Measurements from ENCODE around the gene RAX2.
"Not testable (repeated sequence)": the region's sequence is repeated elsewhere in the genome, so short reads cannot be mapped to it uniquely, and the experiment has no call there.

The RAX2 gene

GRCh38 chr19:3768015-3768747 is 3.8 kb downstream of the RAX2 start:
- Mint-ChIP-seq H3K36me3 (ENCODE audit: insufficient read depth) (peaks cover 63% of the 10 kb centered on the region), H3K4me3 (no peak overlapping the region), H3K9me3 (no peaks in the 10 kb centered on the region), H3K4me1 (ENCODE audit: low read depth in 2 of 2) (peaks cover 8 to 17% of the 10 kb centered on the region in 2 donors), H3K27ac (peak overlapping the region in 1 of 2 donors; percentile 81), H3K27me3 (no peaks in the 10 kb centered on the region)
- DNase-seq: no peak
- peak; percentile 18 for ATAC-seq (replicated peaks)

- Mint-ChIP-seq H3K36me3 (ENCODE audit: insufficient read depth) (peaks cover 71% of the 10 kb centered on the region), H3K27ac (peak overlapping the region in 1 of 2 donors; percentile 93), H3K4me3 (no peak overlapping the region), H3K27me3 (no peaks in the 10 kb centered on the region), H3K4me1 (ENCODE audit: low read depth in 2 of 2) (peaks cover 14 to 24% of the 10 kb centered on the region in 2 donors), H3K9me3 (peaks cover 0 to 3% of the 10 kb centered on the region in 2 donors)
- ATAC-seq (replicated peaks): no peak
- no peak for DNase-seq
These were observed 5.0 kb downstream of the RAX2 start for GRCh38 chr19:3767050-3767449.

- DNase-seq: no peak
- Mint-ChIP-seq H3K9me3 (peaks cover 0 to 3% of the 10 kb centered on the region in 2 donors), H3K36me3 (ENCODE audit: insufficient read depth) (peaks cover 76% of the 10 kb centered on the region), H3K4me3 (peak overlapping the region; percentile 52 to 54), H3K27me3 (no peaks in the 10 kb centered on the region), H3K27ac (peak overlapping the region; percentile 93 to 94), H3K4me1 (ENCODE audit: low read depth in 2 of 2) (peaks cover 19 to 28% of the 10 kb centered on the region in 2 donors)
- no peak for ATAC-seq (replicated peaks)
These were observed 5.5 kb downstream of the RAX2 start for GRCh38 chr19:3766520-3766919.

GRCh38 chr19:3765757-3766156 is 6.3 kb downstream of the RAX2 start:
- Mint-ChIP-seq H3K36me3 (ENCODE audit: insufficient read depth) (peaks cover 77% of the 10 kb centered on the region), H3K4me3 (peak overlapping the region; percentile 52 to 54), H3K27ac (peak overlapping the region in 1 of 2 donors; percentile 93), H3K4me1 (ENCODE audit: low read depth in 2 of 2) (peaks cover 27 to 32% of the 10 kb centered on the region in 2 donors)
- not testable (repeated sequence) for DNase-seq; ATAC-seq (replicated peaks); H3K9me3 Mint-ChIP-seq; H3K27me3 Mint-ChIP-seq

GRCh38 chr19:3765121-3765520 is 6.9 kb downstream of the RAX2 start:
- peaks cover 79% of the 10 kb centered on the region for H3K36me3 Mint-ChIP-seq (ENCODE audit: insufficient read depth)
- no peak for DNase-seq
- H3K27me3 Mint-ChIP-seq: no peaks in the 10 kb centered on the region
- H3K4me3 Mint-ChIP-seq: no peak overlapping the region
- peaks cover 0 to 3% of the 10 kb centered on the region in 2 donors for H3K9me3 Mint-ChIP-seq
- no peak overlapping the region for H3K27ac Mint-ChIP-seq
- H3K4me1 Mint-ChIP-seq (ENCODE audit: low read depth in 2 of 2): peaks cover 27 to 35% of the 10 kb centered on the region in 2 donors
- ATAC-seq (replicated peaks): no peak

- peaks cover 0 to 3% of the 10 kb centered on the region in 2 donors for H3K9me3 Mint-ChIP-seq
- peak within 1 kb of the TSS; percentile 100 for H3K27ac Mint-ChIP-seq
- DNase-seq (peak; percentile 99), ATAC-seq (replicated peaks) (peak; percentile 83)
- peaks cover 30 to 32% of the 10 kb centered on the region in 2 donors for H3K4me1 Mint-ChIP-seq (ENCODE audit: low read depth in 2 of 2)
- H3K27me3 Mint-ChIP-seq: no peaks in the 10 kb centered on the region
- peak within 1 kb of the TSS; percentile 98 to 99 for H3K4me3 Mint-ChIP-seq
- peaks cover 68% of the 10 kb centered on the region for H3K36me3 Mint-ChIP-seq (ENCODE audit: insufficient read depth)
These were observed 9.2 kb downstream of the RAX2 start, which contains the start of gene MRPL54 for GRCh38 chr19:3762501-3763459. TSS of gene MRPL54 (plus strand) at chr19:3762682. CDS start at chr19:3762701, 19 bp downstream.

GRCh38 chr19:3762130-3762473 is 9.9 kb downstream of the RAX2 start:
- Mint-ChIP-seq H3K27ac (peak overlapping the region; percentile 100), H3K9me3 (peaks cover 0 to 3% of the 10 kb centered on the region in 2 donors), H3K36me3 (ENCODE audit: insufficient read depth) (peaks cover 63% of the 10 kb centered on the region), H3K4me1 (ENCODE audit: low read depth in 2 of 2) (peaks cover 30 to 32% of the 10 kb centered on the region in 2 donors), H3K4me3 (peak overlapping the region; percentile 98 to 99), H3K27me3 (no peaks in the 10 kb centered on the region)
- DNase-seq (no peak), ATAC-seq (replicated peaks) (no peak)

GRCh38 chr19:3761382-3762129 is 10.5 kb downstream of the RAX2 start, which contains the start of gene APBA3:
TSS of gene APBA3 (minus strand) at chr19:3761692. CDS start at chr19:3760264, 1,428 bp downstream.
- ATAC-seq (replicated peaks) (peak; percentile 49), DNase-seq (peak; percentile 91 to 94 (median 93))
- Mint-ChIP-seq H3K27me3 (no peaks in the 10 kb centered on the region), H3K9me3 (peaks cover 0 to 3% of the 10 kb centered on the region in 2 donors), H3K4me3 (peak within 1 kb of the TSS; percentile 98 to 99), H3K4me1 (ENCODE audit: low read depth in 2 of 2) (peaks cover 27 to 28% of the 10 kb centered on the region in 2 donors), H3K27ac (peak within 1 kb of the TSS; percentile 100), H3K36me3 (ENCODE audit: insufficient read depth) (peaks cover 63% of the 10 kb centered on the region)

- H3K4me1 Mint-ChIP-seq (ENCODE audit: low read depth in 2 of 2): peaks cover 22 to 27% of the 10 kb centered on the region in 2 donors
- ATAC-seq (replicated peaks) (peak; percentile 11), DNase-seq (peak in 2 of 3 experiments; percentile 23 to 27)
- H3K36me3 Mint-ChIP-seq (ENCODE audit: insufficient read depth): peaks cover 62% of the 10 kb centered on the region
- H3K27me3 Mint-ChIP-seq: no peaks in the 10 kb centered on the region
- H3K4me3 Mint-ChIP-seq: peak overlapping the region; percentile 98 to 99
- H3K27ac Mint-ChIP-seq: peak overlapping the region; percentile 100
- H3K9me3 Mint-ChIP-seq: peaks cover 0 to 3% of the 10 kb centered on the region in 2 donors
These were observed 11.1 kb downstream of the RAX2 start for GRCh38 chr19:3760871-3761361.

GRCh38 chr19:3759482-3760254 is 12.4 kb downstream of the RAX2 start:
- H3K27me3 Mint-ChIP-seq: no peaks in the 10 kb centered on the region
- peak overlapping the region in 1 of 2 donors; percentile 100 for H3K27ac Mint-ChIP-seq
- no peak for ATAC-seq (replicated peaks)
- H3K4me1 Mint-ChIP-seq (ENCODE audit: low read depth in 2 of 2): peaks cover 31 to 38% of the 10 kb centered on the region in 2 donors
- peaks cover 0 to 3% of the 10 kb centered on the region in 2 donors for H3K9me3 Mint-ChIP-seq
- H3K36me3 Mint-ChIP-seq (ENCODE audit: insufficient read depth): peaks cover 56% of the 10 kb centered on the region
- H3K4me3 Mint-ChIP-seq: peak overlapping the region; percentile 37 to 98
- DNase-seq: no peak

GRCh38 chr19:3758297-3758696 is 13.7 kb downstream of the RAX2 start:
- not testable (repeated sequence) for H3K27me3 Mint-ChIP-seq; H3K27ac Mint-ChIP-seq; DNase-seq; ATAC-seq (replicated peaks); H3K9me3 Mint-ChIP-seq; H3K4me3 Mint-ChIP-seq
- peaks cover 49% of the 10 kb centered on the region for H3K36me3 Mint-ChIP-seq (ENCODE audit: insufficient read depth)
- peaks cover 31 to 39% of the 10 kb centered on the region in 2 donors for H3K4me1 Mint-ChIP-seq (ENCODE audit: low read depth in 2 of 2)

GRCh38 chr19:3757705-3758104 is 14.3 kb downstream of the RAX2 start:
- not testable (repeated sequence) for H3K27me3 Mint-ChIP-seq; H3K27ac Mint-ChIP-seq; H3K4me3 Mint-ChIP-seq; H3K9me3 Mint-ChIP-seq; DNase-seq; ATAC-seq (replicated peaks)
- H3K4me1 Mint-ChIP-seq (ENCODE audit: low read depth in 2 of 2): peaks cover 26 to 33% of the 10 kb centered on the region in 2 donors
- H3K36me3 Mint-ChIP-seq (ENCODE audit: insufficient read depth): peaks cover 43% of the 10 kb centered on the region
